ENCODE measurements around the gene MYO1E.
A peak's percentile ranks its signal among the peaks of the same experiment; 100 is the strongest.

The MYO1E gene

DNA sequence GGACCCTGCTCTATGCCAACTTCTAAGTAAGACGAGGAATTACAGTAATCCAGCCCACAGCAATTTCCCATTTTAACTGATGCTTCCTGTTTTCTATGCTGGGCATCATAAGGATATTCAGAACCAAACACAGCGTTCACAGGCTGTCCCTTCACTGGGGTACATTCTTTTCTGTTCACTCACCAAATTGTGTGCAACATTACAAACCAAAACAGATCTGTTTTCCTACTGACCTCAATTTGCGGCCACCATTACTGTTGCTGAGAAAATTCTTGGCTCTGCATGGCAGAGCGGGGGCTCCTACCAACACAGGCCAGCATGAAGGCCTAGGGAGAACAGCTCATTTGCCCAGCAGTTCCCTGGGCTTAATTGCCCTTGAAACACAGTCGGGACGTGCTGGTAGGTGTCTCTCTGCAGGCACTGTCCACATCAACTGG lies 76.5 kb downstream of the MYO1E start:
- TF ChIP-seq CTCF (conservative IDR thresholded peaks at IDR 0.05; ENCODE audit: low read depth, low read length) = no peak
- DNase-seq (ENCODE audit: low read depth) = peak; percentile 90
- H3K4me3 ChIP-seq (ENCODE audit: low read depth, low read length) = no peak overlapping the region

- no peak for TF ChIP-seq CTCF (conservative IDR thresholded peaks at IDR 0.05; ENCODE audit: low read depth, low read length)
- no peak for DNase-seq (ENCODE audit: low read depth)
- H3K4me3 ChIP-seq (ENCODE audit: low read depth, low read length) = no peak overlapping the region
These were observed 77.2 kb downstream of the MYO1E start for GRCh38 chr15:59295261-59296001.

GRCh38 chr15:59294574-59295260 lies 78.0 kb downstream of the MYO1E start:
- DNase-seq (ENCODE audit: low read depth) = peak; percentile 90
- TF ChIP-seq CTCF (conservative IDR thresholded peaks at IDR 0.05; ENCODE audit: low read depth, low read length) = no peak
- H3K4me3 ChIP-seq (ENCODE audit: low read depth, low read length) = no peak overlapping the region

DNA sequence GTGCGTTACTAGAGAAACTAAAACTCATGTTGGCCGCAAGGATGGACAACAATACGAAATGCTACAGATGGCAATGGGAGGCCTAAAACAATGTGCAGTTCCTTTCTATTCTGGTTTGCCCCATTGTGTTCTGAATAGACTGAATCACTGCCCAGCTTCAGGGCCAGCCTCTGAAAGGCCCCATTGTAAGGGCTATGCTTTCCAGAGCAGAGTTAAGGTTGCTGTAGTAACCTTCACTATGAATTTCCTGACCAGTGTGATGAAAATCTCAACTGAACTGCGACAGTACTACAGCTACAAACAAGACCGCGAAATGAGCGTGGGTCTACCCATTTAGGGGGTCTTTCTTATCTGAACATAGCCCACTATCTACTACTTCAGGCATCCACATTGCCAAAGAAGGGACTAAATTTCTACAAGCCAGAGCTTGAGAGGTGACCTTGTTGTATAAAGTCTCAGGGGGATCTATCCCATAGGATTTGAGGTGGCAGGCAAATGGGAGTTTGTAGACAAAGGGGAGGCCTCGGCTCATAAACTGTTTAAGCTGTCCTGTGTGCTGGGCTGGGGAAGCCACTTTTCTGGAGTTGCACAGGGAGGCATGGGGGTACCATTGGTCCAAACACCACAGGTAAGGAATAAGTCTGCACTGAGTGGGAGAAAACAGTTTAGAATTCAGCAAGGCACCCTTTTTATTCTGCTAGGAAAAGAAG lies 80.1 kb downstream of the MYO1E start:
- no peak for DNase-seq (ENCODE audit: low read depth)
- TF ChIP-seq CTCF (conservative IDR thresholded peaks at IDR 0.05; ENCODE audit: low read depth, low read length) = no peak
- no peak overlapping the region for H3K4me3 ChIP-seq (ENCODE audit: low read depth, low read length)

- H3K4me3 ChIP-seq (ENCODE audit: low read depth, low read length) = no peak overlapping the region
- DNase-seq (ENCODE audit: low read depth) = no peak
- no peak for TF ChIP-seq CTCF (conservative IDR thresholded peaks at IDR 0.05; ENCODE audit: low read depth, low read length)
These were observed 81.5 kb downstream of the MYO1E start for GRCh38 chr15:59291213-59291549.

GRCh38 chr15:59290295-59291212 lies 82.1 kb downstream of the MYO1E start:
- DNase-seq (ENCODE audit: low read depth) = no peak
- H3K4me3 ChIP-seq (ENCODE audit: low read depth, low read length) = no peak overlapping the region
- no peak for TF ChIP-seq CTCF (conservative IDR thresholded peaks at IDR 0.05; ENCODE audit: low read depth, low read length)

Measured in choroid plexus epithelial cell (primary cell).